Adipose tissue (tissue), 3 donors: Measurements from ENCODE around the gene LTK. TPM values are rescaled to one million over a fixed set of nuclear protein-coding genes. Genes with fewer than 3 reads are reported as not detected.
"Not testable (repeated sequence)": the region's sequence is repeated elsewhere in the genome, so short reads cannot be mapped to it uniquely, and the experiment has no call there.

ENCODE experiments used
- H3K27ac ChIP-seq: one replicate; pipeline ENCODE4 v1.5.1; 2013; ENCODE audit warnings: low read depth, low read length
- WGBS, 3 donors: extraction: QIAGEN DNeasy Blood & Tissue Kit; methylation state at CpG; one replicate each; pipeline ENCODE4 v1.1.7; 2013; 5-methylcytosine and 5-hydroxymethylcytosine counted together
- polyA plus RNA-seq, 3 donors: library from polyadenylated mRNA; stranded (reverse); fragments of 200-250 nt; gene quantifications; one replicate each; pipeline ENCODE4 v1.2.3, GENCODE V29; 2013
- donor health status: healthy with polysubstance abuse.
- donor health status: Bipolar disorder and iron deficiency.
- donor health status: healthy.

The LTK gene
- polyA plus RNA-seq, 3 donors, result 0.39 to 1.0 (median 0.86) TPM

DNA sequence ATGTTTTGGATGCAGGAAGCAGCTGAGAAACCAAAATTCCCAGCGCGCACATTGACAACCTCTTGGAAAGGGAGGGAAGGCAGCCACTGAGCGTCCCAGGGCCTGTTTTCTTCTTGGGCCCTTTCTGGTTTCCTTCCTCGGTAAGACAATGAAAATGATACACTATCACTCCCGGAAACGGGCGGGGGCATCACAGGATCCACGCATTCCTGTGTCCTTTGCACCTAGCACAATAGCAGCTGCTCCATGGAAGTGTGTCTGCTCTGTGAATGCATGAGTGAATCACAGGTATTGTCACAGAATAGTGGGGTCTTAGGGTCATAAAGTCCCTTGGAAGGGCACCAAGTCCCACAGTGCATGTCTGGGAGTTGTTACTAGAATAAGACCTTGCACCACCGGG, 26.2 kb downstream of the LTK start:
- H3K27ac ChIP-seq, result no peak overlapping the region
- WGBS, 3 donors, result 76 to 85% (median 79%) methylated on average over 9 of the region's 9 CpGs

DNA sequence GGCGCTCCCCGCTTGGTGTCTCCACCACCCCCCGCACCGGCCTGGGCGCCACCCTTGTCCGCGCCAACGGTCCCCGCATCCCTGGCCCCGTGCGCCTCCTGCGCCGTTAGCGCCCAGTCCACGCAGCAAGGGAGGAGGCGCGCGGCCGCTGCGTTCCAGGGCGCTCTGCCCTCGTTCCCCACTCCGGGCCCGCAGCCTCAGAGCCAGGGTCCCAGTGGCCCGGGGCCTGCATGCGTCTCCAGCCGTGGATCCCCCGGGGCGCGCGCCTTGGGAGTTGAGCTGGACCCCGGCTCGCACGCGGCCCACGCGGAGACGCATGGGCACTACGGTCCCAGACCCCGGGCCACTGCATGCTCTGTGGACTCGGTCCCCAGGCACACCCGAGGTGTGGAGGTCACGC, 27.3 kb downstream of the LTK start:
- 85 to 90% (median 87%) methylated on average over 43 of the region's 43 CpGs for WGBS, 3 donors
- H3K27ac ChIP-seq, result no peak overlapping the region

GRCh38 chr15:41484937-41485625, 28.5 kb downstream of the LTK start:
- no peak overlapping the region for H3K27ac ChIP-seq
- 74 to 81% (median 78%) methylated on average over 11 of the region's 11 CpGs for WGBS, 3 donors

- 85 to 94% (median 86%) methylated on average over 2 of the region's 2 CpGs for WGBS, 3 donors
- no peak overlapping the region for H3K27ac ChIP-seq
Measured at GRCh38 chr15:41483519-41483918, 30.1 kb downstream of the LTK start.

DNA sequence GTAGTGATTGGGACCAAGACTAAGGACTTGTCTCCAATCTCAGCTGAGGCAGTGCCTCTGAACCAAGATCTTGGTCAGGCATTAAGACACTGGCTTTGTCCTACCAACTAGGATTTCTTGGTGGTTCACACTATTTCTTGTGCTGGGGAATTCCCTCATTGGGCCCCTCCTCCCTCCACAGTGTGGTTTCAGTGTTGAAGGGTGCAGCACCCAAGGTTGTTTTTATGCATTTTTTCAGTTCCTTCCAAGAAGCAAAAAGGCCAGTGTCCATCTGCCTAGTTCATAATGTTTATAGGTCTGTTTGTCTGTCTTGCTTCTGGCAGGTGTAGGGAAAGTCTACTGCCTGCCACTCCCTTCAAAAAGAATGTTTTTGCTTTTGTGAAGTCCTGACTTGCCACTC, 30.5 kb downstream of the LTK start:
- H3K27ac ChIP-seq, result no peak overlapping the region

- H3K27ac ChIP-seq, result no peak overlapping the region
- 60 to 97% (median 90%) methylated on average over 9 of the region's 9 CpGs for WGBS, 3 donors
Measured at GRCh38 chr15:41482110-41482877, 31.3 kb downstream of the LTK start.

DNA sequence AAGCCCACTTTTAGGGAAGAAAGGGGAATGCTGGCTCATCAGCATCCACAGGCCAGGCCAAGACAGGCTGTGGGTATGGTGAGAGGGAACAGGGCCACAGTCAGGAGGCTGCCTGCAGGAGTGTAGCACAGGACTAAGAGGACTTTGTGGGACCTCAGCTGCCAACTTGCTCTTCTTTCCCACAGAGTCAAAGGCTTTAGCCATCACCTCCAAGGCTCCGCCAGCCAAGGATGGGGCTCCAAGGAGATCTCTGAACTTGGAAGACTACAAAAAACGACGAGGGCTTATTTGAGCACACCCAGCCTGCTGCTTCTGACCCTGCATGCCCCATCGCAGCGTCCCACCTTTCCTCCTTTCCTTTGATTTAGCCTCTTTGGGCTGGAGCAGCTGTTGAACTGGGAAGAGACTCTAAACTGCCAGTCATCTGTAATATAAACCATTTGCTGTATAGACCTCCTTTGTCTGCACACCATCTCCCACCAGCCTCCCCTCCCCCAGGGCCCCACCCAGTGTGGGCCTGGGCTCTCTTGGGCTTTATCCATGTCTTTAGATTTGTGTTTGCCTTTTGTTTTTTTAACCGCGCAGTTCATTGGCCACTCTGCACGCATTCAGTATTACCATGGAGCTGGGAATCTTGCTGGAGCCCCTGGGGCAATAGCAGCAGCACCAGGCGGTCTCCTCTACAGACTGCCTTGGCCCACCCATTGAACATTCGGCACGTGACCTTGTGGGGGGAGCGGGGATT, 33.1 kb downstream of the LTK start:
- WGBS, 3 donors, result 93 to 95% (median 94%) methylated on average over 12 of the region's 12 CpGs
- H3K27ac ChIP-seq, result no peak overlapping the region

DNA sequence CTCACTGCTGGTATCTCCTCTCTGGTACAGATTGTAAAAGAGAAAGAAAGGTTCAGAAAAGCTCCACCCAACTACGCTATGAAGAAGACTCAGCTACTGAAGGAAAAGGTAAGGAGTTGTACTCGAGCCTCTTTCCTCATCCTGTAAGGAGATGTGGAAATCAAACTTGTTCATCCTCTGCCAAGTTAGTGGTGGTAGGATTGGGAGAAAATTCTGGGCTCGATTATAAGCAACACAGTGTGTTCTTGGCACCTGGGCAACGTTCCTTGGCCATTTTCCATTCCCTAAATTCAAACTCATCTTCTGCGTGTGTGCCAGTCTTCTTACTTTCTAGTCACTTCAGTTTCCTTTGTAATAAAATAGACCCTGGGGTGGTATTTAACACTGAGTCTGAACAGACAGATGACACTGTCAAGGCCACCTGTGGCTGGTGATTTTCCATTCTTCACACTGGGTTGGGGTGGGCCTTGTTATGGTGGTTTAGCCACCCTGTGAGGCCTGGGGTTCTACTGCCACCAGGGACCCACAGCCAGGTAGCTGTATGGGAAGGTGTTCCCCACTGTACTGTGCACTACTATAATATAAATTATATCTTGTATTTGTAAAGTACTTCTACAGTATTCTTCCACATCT, 37.1 kb downstream of the LTK start:
- 73 to 80% (median 74%) methylated on average over 5 of the region's 5 CpGs for WGBS, 3 donors
- no peak overlapping the region for H3K27ac ChIP-seq

GRCh38 chr15:41474941-41475340, 38.7 kb downstream of the LTK start:
- WGBS, 3 donors, result 70 to 84% (median 73%) methylated on average over 2 of the region's 2 CpGs
- H3K27ac ChIP-seq, result no peak overlapping the region

DNA sequence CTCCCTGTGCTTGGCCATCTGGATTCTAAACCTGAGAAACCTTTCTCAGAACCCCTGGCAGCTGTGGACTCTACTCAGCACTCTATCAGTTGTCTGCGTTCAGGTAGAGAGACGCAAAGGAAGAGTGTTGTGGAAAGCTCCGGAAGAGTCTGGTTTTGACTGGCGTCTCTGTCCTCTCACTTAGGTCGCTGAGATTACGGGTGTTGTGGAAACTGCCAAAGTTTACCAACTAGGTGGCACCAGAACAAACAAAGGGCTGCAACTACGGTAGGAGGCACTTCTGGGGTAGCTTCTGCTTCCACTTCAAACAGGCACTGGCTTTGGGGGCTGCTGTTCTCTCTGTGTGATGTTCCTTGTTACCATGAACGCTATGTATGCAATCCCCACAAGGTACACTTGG, 39.2 kb downstream of the LTK start:
- WGBS, 3 donors, result 80 to 90% (median 89%) methylated on average over 8 of the region's 8 CpGs
- no peak overlapping the region for H3K27ac ChIP-seq

DNA sequence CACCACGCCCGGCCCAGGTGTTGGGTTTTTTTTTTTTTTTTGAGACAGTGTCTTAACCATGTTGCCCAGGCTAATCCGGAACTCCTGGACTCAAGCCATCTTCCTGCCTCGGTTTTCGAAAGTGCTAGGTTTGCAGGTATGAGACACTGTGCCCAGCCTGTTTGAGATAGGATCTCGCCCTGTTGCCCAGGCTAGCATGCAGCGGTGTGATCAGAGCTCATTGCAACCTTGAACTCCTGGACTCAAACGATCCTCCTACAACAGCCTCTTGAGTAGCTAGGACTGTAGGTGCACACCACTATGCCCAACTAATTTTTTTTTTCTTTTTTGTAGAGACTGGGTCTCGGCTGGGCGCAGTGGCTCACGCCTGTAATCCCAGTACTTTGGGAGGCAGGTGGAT, 40.2 kb downstream of the LTK start:
- no peak overlapping the region for H3K27ac ChIP-seq
- 89 to 97% (median 91%) methylated on average over 11 of the region's 11 CpGs for WGBS, 3 donors

DNA sequence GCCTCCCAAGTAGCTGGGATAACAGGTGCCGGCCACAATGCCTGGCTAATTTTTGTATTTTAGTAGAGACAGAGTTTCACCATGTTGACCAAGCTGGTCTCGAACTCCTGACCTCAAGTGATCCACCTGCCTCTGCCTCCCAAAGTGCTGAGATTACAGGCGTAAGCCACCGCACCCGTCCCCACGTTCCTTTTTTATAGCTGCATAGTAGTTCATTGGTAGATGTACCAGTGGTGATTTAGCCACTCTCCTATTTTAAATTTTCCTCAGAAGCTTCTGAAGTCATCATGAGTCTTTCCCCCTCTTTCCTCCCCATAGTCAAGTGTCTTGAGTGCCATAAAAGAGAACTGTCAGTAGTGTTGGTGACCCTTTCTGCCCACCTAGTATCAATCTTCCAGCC, 44.0 kb downstream of the LTK start:
- H3K27ac ChIP-seq, result not testable (repeated sequence)
- WGBS, 3 donors, result 91 to 99% (median 98%) methylated on average over 6 of the region's 6 CpGs

- H3K27ac ChIP-seq, result no peak overlapping the region
- 66 to 67% (median 67%) methylated on average over 3 of the region's 3 CpGs for WGBS, 3 donors
Measured at GRCh38 chr15:41466711-41467110, 46.9 kb downstream of the LTK start.

DNA sequence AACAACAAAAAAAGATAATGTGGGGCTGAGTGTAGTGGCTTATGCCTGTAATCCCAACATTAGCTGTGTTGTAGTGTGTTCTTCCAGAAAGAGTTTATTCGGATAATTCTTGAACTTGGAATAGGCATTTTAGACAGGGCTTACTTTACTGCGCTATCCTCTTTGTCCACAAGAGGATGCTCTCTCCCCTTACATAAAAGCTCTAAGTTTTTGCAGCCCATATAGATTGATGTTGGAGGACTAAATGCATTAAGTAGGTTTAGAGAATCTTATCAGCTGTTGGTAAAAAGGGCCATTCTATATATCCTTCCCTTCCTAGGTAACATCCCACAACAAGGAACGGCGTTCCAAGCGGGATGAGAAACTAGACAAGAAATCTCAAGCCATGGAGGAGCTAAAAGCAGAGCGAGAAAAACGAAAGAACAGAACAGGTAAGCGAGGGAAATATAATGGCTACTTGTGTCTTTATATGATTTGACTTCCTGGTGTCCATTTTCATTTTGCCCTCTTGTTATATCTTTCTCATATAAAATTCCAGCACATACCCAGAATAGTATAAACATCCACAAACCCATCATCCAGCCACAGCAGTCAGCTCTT, 47.7 kb downstream of the LTK start:
- H3K27ac ChIP-seq, result no peak overlapping the region
- WGBS, 3 donors, result 80 to 90% (median 87%) methylated on average over 8 of the region's 8 CpGs

DNA sequence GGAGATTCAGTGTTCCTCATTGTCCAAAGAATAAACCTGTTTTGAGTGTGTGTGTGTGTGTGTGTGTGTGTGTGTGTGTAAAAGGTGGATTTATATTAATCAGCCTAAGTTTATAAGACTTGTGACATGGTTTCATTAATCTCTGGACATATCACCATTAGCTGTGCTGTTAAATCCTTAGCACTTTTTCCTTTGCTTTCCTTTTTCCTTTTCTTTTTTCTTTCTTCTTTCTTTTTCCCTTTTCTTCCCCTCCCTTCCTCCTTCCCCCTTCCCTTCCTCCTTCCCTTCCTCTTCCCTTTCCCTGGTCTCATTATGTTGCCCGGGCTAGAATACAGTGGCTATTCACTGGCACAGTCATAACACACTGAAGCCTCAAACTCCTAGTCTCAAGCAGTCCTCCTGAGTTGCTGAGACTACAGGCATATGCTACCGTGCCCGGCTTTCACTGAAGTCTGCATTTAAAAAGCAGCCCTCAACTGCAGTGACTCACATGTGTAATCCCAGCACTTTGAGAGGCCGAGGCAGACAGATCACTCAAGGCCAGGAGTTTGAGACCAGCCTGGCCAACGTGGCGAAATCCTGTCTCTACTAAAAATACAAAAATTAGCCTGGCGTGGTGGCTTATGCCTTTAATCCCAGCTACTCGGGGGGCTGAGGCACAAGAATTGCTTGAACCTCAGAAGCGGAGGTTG, 48.6 kb downstream of the LTK start:
- WGBS, 3 donors, result 91 to 95% (median 92%) methylated on average over 9 of the region's 9 CpGs
- H3K27ac ChIP-seq, result no peak overlapping the region

GRCh38 chr15:41462084-41462795, 51.4 kb downstream of the LTK start:
- no peak overlapping the region for H3K27ac ChIP-seq
- 60 to 84% (median 60%) methylated on average over 4 of the region's 4 CpGs for whole genome bisulfite sequencing, 3 donors
